GM12874 (cell line): ENCODE measurements around the gene ZBTB20.

Experiments used
- TF ChIP-seq, protein P1 (sequence below): IDR thresholded peaks from 2 replicates; pipeline ENCODE4 v1.5.1; 2011; ENCODE audit warnings: low read depth, mild to moderate bottlenecking, control low read depth, low read length, moderate library complexity; ENCODE audit not compliant: insufficient read depth

Gene ZBTB20

DNA sequence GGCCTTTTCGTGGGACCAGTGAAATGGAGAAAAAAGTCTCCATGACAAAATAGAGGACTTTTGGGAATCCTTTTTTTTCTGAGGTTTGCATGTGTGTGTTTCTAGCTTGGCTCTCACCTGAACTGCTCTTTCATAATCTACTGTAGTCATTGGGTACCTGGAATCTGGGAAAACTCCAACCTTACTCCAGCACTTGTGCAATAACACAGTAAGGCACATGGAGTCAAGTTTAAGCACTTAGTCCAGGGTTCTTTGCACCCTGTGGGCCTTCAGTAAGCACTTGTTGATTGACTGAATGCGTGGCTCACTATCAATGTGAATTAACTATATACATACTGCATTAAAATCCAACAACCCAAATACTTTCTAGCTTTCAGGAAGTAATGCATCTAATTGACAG, 299.5 kb downstream of the ZBTB20 start:
- TF ChIP-seq, protein P1, sequence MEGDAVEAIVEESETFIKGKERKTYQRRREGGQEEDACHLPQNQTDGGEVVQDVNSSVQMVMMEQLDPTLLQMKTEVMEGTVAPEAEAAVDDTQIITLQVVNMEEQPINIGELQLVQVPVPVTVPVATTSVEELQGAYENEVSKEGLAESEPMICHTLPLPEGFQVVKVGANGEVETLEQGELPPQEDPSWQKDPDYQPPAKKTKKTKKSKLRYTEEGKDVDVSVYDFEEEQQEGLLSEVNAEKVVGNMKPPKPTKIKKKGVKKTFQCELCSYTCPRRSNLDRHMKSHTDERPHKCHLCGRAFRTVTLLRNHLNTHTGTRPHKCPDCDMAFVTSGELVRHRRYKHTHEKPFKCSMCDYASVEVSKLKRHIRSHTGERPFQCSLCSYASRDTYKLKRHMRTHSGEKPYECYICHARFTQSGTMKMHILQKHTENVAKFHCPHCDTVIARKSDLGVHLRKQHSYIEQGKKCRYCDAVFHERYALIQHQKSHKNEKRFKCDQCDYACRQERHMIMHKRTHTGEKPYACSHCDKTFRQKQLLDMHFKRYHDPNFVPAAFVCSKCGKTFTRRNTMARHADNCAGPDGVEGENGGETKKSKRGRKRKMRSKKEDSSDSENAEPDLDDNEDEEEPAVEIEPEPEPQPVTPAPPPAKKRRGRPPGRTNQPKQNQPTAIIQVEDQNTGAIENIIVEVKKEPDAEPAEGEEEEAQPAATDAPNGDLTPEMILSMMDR, result no peak

DNA sequence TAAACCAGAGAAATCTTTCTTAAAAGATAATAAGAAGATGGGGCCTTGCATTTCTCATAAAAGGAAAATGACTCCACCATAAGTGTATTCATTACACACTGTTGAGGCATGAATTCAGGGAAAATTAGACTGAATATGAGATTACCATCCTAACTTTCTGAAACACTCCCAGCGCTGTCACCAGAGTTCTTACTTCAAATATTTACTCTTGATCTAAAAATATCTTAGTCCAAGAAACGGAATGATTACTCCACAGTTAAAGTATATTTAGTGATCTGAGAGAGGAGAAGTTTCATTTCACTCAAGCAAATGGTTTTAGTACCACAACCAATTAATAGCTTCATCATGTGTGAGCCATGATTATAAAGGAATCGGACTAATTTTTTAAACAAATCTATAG, 300.3 kb downstream of the ZBTB20 start:
- TF ChIP-seq, protein P1, result no peak

DNA sequence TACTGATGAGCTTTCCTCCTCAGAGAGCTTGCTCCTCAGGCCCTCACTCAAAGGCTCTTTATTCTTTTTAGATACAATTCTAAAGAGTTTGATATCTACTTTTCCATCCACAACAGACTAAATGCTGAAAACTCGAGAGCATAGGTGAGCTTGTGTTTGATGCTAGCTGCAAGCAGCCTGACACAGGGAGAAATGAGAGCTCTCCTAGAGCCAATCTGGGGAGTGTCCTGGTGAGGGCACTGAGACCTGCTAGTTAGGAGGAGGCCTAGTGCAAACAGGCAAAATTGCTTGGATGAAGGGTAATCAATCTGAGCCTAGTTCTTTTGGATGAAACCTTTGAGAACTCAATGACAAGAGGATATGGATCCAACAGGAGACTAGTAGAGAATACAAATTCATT, 300.8 kb downstream of the ZBTB20 start:
- TF ChIP-seq, protein P1, result no peak

DNA sequence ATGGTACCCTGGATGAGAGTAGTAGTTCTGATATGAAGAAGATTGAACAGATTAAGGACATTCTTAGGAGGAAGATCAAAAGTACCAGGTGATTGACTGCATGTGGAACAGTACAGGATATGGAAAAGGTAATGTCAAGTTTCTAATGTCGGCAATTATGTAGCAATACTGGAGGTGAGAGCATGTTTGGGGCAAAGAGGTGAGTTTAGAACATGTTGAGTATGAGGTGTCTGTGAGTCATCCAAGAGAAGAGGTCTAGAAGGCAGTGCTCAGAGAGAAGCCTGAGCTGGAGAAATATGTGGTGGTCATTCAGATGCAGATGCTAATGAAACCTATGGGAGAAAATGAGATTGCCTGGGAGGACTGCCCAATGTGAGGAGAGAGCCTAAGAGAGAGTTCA, 305.6 kb downstream of the ZBTB20 start:
- TF ChIP-seq, protein P1, result no peak

DNA sequence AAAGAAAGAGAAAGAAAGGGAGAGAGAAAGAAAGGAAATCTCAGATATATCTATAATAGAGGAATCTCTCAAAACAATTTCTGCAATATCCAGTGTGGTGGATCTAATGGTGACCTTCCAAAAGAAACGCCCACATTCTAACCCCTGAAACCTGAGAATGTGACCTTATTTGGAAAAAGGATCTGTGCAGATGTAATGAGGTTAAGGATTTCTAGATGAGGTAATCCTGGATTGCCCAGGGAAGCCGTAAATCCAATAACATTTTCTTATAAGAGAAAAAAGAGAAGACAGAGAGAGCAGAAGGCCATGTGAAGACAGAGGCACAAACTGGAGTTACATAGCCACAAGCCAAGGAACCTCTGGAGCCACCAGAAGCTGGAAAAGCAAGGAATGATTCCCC, 307.6 kb downstream of the ZBTB20 start:
- TF ChIP-seq, protein P1, result no peak

DNA sequence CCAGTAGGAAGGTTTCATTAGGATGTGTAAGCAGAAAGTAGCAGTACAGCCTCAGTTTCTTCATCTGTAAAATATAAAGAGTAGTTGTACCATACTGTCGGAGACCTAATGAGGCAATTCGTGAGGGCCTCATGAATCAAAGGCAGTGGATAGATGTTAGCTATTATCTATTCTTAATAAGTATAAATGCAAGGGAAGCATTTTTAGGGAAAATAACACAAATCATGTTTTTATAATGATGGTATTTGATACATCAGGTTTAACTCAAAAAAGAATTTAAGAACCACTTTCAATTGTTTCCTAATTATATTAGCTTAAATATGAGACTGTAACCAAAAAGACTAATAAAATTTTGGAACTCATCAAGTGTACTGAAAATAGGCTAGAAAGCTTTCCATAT, 309.1 kb downstream of the ZBTB20 start:
- TF ChIP-seq, protein P1, result no peak

DNA sequence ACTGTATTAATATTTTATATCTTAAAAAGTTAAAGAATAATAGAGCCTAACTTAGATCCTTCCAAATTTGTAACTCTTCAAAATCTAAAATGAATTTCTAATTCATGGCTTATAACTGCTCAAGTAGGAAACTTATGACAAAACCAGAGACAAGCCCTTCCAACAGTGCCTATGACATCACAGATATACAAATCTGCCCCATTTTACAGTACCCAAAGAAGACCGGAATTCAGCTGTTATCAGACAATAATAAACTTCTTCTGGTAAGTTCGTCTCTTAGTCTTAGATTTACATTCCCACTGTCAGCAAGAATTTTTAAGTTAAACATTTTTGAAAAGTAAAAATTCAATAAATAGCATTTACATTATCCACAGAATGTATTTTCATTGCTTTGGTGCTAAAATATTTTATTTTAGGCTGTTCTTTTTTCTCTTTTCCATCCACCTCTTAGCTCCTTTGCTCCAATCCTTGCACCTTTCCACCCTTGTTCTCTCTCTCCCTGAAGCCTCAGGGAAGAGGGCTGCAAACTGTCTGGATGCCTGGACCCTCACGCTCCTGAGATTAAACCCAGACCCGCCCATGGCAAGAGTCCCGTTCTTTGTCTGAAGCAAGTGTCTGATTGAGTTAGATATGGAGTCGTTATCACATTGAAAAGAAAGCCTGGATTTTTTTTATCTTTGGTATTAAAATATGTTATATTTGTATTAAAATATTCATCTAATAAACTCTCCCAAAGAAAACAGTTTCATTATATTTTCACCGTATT, 312.7 kb downstream of the ZBTB20 start:
- TF ChIP-seq, protein P1, result no peak
